ENCODE measurements around the gene NEK10. TPM values are rescaled to one million over a fixed set of nuclear protein-coding genes. Genes with fewer than 3 reads are reported as not detected.

The NEK10 gene
- total RNA-seq, 1 experiment from 2014 or later = 1.2 TPM

DNA sequence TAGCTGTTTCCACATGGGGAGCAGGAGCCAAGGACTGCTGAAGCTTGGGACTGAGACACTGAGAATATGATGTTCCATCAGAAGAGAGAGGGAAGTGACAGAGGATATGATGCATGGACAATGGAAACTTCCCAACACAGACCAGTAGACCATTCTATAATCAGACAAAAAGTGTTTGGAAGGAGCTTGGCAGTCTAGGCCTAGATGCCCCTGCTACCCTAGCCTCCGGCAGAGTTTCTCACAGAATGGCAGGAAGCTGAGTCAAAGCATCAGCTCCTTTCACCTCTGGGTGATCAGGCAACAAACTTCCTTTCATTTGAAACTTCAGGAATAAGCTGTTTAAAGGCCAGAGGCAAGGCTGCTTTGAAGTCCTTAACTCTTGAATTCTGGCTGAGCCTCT, 222.0 kb downstream of the NEK10 start:
- H2AFZ ChIP-seq (ENCODE audit: low read depth, low read length, poor library complexity, severe bottlenecking) = no peak overlapping the region
- H3K79me2 ChIP-seq (ENCODE audit: insufficient read depth, low read length) = no peaks in the 10 kb centered on the region
- H3K36me3 ChIP-seq (ENCODE audit: control insufficient read depth in 1 of 2, insufficient read depth in 2 of 2, low read length in 2 of 2) = no peaks in the 10 kb centered on the region
- no peaks in the 10 kb centered on the region for H3K9me3 ChIP-seq (ENCODE audit: control insufficient read depth in 1 of 2, insufficient read depth in 1 of 2, low read depth in 1 of 2, low read length in 2 of 2)
- POLR2A ChIA-PET = no interaction called here
- H3K9ac ChIP-seq (ENCODE audit: low read length) = no peak overlapping the region
- H3K9me2 ChIP-seq (ENCODE audit: insufficient read depth) = 0 out of 2 replicates have a peak, but pooled peaks cover 3% of the 10 kb centered on the region
- TF ChIP-seq ZFX (IDR thresholded peaks at IDR 0.05) (no peak), POLR2A (IDR thresholded peaks at IDR 0.05; ENCODE audit: borderline replicate concordance, extremely low read depth, insufficient read depth, insufficient read length) (no peak), EZH2phosphoT487 (IDR thresholded peaks at IDR 0.05; ENCODE audit: borderline replicate concordance) (no peak), POLR2AphosphoS5 (IDR thresholded peaks at IDR 0.05; ENCODE audit: low read depth, low read length) (no peak)
- H4K20me1 ChIP-seq (ENCODE audit: insufficient read depth) = no peaks in the 10 kb centered on the region
- H3K27ac ChIP-seq (ENCODE audit: low read depth, low read length) = no peak overlapping the region
- DNase-seq (ENCODE audit: low read depth, low spot score) (no peak), ATAC-seq (no peak)
- no TSS peak for BruUV-seq (replicated peaks)
- RAD21 ChIA-PET (ENCODE audit: low non-redundant PET in 1 of 2, low total read pairs in 2 of 2, uncharacterized antibody in 2 of 2, unreplicated experiment in 2 of 2) = no interaction called here
- CTCF ChIA-PET = no interaction called here
- H3K27me3 ChIP-seq (ENCODE audit: insufficient read depth, low read length) = no peaks in the 10 kb centered on the region
- no peak overlapping the region for H3K4me2 ChIP-seq (ENCODE audit: low read length)
- H3K4me3 ChIP-seq (replicated peaks in 1 of 2; ENCODE audit: low read depth in 1 of 2, low read length in 2 of 2) = no peak overlapping the region
- H3K4me1 ChIP-seq (ENCODE audit: control insufficient read depth in 1 of 2, insufficient read depth in 2 of 2, low read length in 2 of 2) = no peaks in the 10 kb centered on the region
- intact Hi-C loops (cut with micrococcal nuclease) = no loop called here

GRCh38 chr3:27146786-27147185, 222.4 kb downstream of the NEK10 start:
- H3K36me3 ChIP-seq (ENCODE audit: control insufficient read depth in 1 of 2, insufficient read depth in 2 of 2, low read length in 2 of 2) = no peaks in the 10 kb centered on the region
- BruUV-seq (replicated peaks) = no TSS peak
- ATAC-seq (no peak), DNase-seq (ENCODE audit: low read depth, low spot score) (no peak)
- intact Hi-C loops (cut with micrococcal nuclease) = no loop called here
- no peaks in the 10 kb centered on the region for H3K79me2 ChIP-seq (ENCODE audit: insufficient read depth, low read length)
- no peak overlapping the region for H3K4me3 ChIP-seq (replicated peaks in 1 of 2; ENCODE audit: low read depth in 1 of 2, low read length in 2 of 2)
- ChIA-PET RAD21 (ENCODE audit: low non-redundant PET in 1 of 2, low total read pairs in 2 of 2, uncharacterized antibody in 2 of 2, unreplicated experiment in 2 of 2) (no interaction called here), CTCF (no interaction called here), POLR2A (no interaction called here)
- H3K9me3 ChIP-seq (ENCODE audit: control insufficient read depth in 1 of 2, insufficient read depth in 1 of 2, low read depth in 1 of 2, low read length in 2 of 2) = no peaks in the 10 kb centered on the region
- H3K4me1 ChIP-seq (ENCODE audit: control insufficient read depth in 1 of 2, insufficient read depth in 2 of 2, low read length in 2 of 2) = no peaks in the 10 kb centered on the region
- no peak overlapping the region for H2AFZ ChIP-seq (ENCODE audit: low read depth, low read length, poor library complexity, severe bottlenecking)
- no peaks in the 10 kb centered on the region for H3K27me3 ChIP-seq (ENCODE audit: insufficient read depth, low read length)
- no peak overlapping the region for H3K9ac ChIP-seq (ENCODE audit: low read length)
- no peaks in the 10 kb centered on the region for H4K20me1 ChIP-seq (ENCODE audit: insufficient read depth)
- TF ChIP-seq ZBTB33 (IDR thresholded peaks at IDR 0.05; ENCODE audit: extremely low read depth, insufficient replicate concordance, low read length) (no peak), EGR1 (IDR thresholded peaks at IDR 0.05; ENCODE audit: low read depth) (no peak), SRF (IDR thresholded peaks at IDR 0.05; ENCODE audit: low read depth) (no peak), CEBPB (IDR thresholded peaks at IDR 0.05; ENCODE audit: low read depth) (no peak), POLR2AphosphoS5 (IDR thresholded peaks at IDR 0.05; ENCODE audit: low read depth, low read length) (no peak)
- H3K9me2 ChIP-seq (ENCODE audit: insufficient read depth) = 0 out of 2 replicates have a peak, but pooled peaks cover 3% of the 10 kb centered on the region
- H3K4me2 ChIP-seq (ENCODE audit: low read length) = no peak overlapping the region
- H3K27ac ChIP-seq (ENCODE audit: low read depth, low read length) = no peak overlapping the region
